ENCODE results near the gene ADGRG1.

ADGRG1 gene

DNA sequence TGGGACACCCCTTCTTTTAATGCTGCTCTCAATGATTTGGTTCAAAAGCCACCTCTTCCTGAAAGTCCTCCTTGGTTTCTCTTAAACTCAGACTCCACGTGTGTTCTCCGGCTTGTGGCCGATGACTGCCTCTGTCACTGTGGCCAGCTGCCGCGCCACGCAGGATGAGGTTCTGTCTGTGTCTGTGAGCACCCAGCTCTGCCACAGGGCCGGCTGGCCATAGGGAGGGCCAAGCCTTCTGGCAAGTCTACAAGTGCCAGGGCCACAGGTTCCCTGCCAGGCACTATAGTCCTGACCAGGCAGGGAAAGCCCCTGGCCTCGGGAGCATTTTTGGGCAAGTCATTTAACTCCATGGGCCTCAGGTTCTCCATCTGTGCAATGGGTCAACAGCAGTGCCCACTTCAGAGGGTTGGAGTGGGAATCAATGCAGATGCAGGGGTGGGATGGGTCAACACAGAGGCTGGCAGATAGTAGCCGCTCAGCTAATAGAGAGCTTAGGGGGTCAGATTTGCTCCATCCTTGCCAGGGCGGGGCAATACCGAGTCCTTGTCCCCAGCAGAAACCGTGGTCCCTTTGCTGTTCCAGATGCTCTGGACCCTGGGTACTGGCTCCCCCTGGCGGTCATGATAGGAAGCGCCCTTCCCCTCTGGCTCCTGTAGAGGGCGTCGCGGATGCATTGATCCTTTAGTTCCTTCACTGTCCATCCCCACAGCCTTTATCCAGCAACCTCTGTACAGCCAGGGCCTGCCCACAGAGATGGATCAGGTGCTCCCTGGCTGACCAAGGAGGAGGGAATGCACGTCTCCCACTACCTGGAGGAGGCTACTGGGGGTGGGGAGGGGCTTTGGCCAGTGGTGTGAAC is 20.4 kb downstream of the ADGRG1 start:
- DNase-seq (ENCODE audit: low read depth in 1 of 2, low spot score in 1 of 2) = peak; percentile 82 to 85

DNA sequence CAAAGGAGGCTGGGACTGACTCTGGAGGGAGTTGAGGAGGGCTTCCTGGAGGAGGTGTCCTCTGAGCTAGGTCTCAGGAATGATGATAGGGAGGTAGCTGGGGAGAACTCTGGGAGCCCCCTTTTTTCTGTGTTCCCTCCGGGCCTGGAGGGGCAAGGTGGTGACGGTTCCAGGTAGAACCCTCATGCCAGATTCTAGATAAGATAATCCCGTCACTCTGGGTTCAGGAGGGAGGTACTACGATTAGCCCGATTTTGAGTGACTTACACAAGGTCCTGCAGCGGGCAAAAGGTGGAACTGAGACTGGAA is 21.0 kb downstream of the ADGRG1 start:
- no peak for DNase-seq (ENCODE audit: low read depth in 1 of 2, low spot score in 1 of 2)

DNA sequence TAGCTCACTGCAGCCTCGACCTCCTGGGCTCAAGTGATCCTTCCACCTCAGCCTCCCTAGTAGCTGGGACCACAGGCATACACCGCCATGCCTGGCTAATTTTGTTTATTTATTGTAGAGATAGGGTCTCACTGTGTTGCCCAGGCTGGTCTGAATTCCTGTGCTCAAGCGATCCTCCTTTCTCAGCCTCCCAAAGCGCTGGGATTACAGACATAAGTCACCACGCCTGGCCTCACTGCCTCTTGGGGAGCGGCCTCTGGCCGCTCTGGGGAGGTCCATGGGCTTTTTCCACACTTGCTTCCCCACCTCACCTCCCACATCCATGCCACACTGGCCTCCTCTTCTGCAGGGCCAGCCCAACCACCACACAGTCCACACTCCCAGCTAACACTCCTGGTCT is 21.4 kb downstream of the ADGRG1 start:
- DNase-seq (ENCODE audit: low read depth in 1 of 2, low spot score in 1 of 2) = no peak

DNA sequence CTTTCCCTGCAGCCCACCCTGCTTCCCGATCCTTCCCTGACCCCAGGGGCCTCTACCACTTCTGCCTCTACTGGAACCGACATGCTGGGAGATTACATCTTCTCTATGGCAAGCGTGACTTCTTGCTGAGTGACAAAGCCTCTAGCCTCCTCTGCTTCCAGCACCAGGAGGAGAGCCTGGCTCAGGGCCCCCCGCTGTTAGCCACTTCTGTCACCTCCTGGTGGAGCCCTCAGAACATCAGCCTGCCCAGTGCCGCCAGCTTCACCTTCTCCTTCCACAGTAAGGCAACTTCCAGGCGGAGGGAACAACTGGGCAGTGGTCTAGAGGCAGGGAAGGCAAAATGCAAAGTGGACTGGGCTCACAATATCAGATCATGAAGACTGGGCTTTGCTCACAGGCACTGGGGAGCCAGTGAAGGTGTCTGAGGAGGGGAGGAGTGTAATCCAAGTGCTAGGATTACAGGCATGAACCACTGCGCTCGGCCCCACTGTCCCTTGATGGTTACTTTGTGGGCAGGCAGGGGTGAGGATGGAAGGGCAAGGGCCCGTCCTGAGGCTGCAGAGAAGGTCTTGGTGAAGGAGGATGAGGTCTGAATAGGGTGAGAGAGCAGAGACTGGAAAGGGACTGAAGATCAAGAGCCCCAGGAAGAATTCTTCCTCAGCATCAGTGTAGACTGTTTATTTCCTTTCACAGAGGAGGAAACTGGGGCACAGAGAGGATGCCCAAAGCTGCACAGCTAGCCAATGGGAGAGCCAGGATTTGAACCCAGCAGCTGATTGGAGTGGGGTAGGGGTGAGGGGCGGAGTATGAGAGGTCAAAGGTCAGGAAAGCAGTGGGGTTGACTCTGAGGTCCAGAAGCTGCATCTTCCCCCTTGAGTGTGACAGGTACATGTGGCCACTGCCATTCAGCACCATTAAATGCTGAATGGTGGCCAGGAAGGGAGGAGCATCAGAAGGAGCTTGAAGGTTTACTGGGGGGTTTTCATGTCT is 23.2 kb downstream of the ADGRG1 start:
- DNase-seq (ENCODE audit: low read depth in 1 of 2, low spot score in 1 of 2) = no peak

DNA sequence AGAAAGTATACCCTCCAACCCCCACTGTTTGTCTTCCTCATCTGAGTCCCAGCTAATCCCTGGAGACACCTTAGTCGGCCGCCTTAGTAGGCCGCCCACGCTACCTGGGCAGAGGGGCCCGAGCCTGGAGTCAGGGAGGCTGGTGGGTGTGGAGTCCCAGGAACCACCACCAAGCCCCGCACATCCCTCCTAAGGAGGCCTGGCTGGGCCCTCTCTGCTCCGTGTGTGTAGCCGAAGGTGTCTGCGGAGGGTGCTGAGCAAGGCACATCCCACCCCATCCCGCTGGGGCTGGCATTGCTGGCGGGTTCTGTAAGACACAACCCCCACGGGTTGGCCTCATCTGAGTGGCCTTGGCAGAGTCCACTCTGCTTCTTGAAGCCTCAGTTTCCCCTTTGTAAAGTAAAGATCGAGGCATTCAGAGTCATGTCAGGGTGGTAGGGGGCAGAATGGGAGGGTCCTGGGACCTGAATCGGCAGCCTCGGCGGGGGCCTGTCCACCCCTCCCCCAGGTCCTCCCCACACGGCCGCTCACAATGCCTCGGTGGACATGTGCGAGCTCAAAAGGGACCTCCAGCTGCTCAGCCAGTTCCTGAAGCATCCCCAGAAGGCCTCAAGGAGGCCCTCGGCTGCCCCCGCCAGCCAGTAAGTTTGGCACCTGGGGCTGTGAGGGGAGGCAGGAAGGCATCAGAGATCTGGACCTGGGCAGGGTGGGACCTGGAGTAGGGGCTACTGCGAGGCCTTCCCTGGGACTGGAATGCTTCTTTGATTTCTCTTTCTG is 24.5 kb downstream of the ADGRG1 start:
- DNase-seq (ENCODE audit: low read depth in 1 of 2, low spot score in 1 of 2) = no peak

DNA sequence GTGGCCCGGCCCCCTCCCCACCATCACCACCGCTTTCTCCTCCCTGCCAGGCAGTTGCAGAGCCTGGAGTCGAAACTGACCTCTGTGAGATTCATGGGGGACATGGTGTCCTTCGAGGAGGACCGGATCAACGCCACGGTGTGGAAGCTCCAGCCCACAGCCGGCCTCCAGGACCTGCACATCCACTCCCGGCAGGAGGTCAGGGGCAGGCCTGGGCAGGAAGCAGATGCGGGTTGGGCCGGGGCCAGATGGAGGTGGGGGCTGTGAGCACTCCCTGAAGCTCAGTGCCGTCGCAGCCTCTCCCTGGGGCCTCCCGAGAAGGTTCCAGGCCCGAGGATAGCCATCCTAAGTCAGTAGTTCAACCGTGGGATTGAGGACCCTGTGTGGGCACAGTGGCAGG is 25.5 kb downstream of the ADGRG1 start:
- DNase-seq (ENCODE audit: low read depth in 1 of 2, low spot score in 1 of 2) = no peak

DNA sequence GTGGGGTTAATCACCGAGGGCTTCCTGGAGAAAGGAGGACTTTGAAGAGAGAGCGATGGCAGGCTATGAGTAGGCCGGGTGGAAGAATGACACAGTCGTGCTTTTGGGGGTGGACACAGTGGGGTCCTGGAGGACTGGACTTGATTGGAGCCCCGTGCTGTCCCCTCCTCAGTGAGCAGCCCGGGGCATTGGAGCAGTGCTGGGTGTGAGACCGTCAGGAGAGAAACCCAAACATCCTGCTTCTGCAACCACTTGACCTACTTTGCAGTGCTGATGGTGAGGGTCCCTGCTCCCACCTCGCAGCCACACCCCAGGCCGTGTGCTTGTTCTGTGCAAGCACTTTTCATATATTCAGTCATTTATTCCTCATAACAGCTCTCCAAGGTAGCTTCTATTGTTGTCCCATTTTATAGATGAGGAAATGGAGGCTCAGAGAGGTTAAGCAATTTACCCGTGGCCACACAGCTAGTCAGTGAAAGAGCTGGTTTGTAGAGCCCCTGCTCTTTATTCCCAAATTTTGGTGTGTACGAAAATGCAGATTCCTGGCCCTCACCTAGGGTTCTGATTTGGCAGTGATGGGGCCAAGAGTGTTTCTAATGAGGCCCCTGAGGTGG is 28.0 kb downstream of the ADGRG1 start:
- no peak for DNase-seq (ENCODE audit: low read depth in 1 of 2, low spot score in 1 of 2)

DNA sequence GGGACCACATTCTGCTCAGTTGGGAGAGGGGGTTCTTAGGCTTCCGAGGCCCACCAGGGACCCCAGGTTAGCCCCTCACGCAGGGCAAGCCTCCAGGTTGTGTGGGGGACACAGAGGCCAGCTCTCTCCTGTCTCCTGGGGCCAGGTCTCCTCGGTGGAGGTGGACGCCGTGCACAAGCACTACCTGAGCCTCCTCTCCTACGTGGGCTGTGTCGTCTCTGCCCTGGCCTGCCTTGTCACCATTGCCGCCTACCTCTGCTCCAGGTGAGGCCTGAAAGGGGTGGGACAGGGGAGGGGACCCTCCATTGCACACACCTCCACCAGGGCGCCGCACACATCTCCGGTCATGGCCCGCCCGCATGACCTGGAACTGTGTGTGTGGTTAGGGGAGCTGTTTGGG is 28.8 kb downstream of the ADGRG1 start:
- no peak for DNase-seq (ENCODE audit: low read depth in 1 of 2, low spot score in 1 of 2)

DNA sequence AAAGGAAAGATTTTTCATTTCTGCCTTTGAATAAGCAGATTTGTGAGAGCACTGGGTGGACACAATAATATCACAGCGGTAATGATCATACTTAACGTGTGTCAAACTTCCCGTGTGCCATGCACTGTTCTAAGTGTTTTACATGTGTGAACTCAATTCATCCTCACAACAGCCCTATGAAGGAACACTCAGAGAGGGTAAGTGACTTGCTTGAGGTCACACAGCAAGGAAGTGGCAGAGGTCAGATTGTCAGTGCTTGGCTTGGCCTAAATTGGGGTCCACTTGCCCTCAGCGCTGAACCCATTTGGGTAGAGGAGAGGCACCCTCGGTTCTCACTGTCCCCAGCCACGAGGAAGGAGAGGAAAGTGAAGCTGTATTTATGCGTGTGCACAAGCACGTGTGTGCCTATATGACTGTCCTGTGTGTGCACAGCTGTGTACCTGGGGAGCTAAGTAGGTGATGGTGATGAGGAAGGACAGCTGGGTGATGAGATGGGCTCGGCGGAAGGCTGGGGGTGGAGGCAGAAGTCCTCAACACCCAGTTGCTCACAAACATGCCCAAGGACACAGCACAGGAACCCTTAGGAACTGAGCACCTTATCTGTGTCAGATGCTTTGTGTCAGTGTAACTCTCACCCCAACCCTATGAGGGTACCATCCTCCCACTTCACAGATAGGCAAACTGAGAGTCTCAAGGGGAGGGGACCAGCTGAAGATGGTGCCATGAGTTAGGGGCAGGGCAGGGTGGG is 29.9 kb downstream of the ADGRG1 start:
- DNase-seq (ENCODE audit: low read depth in 1 of 2, low spot score in 1 of 2) = no peak

DNA sequence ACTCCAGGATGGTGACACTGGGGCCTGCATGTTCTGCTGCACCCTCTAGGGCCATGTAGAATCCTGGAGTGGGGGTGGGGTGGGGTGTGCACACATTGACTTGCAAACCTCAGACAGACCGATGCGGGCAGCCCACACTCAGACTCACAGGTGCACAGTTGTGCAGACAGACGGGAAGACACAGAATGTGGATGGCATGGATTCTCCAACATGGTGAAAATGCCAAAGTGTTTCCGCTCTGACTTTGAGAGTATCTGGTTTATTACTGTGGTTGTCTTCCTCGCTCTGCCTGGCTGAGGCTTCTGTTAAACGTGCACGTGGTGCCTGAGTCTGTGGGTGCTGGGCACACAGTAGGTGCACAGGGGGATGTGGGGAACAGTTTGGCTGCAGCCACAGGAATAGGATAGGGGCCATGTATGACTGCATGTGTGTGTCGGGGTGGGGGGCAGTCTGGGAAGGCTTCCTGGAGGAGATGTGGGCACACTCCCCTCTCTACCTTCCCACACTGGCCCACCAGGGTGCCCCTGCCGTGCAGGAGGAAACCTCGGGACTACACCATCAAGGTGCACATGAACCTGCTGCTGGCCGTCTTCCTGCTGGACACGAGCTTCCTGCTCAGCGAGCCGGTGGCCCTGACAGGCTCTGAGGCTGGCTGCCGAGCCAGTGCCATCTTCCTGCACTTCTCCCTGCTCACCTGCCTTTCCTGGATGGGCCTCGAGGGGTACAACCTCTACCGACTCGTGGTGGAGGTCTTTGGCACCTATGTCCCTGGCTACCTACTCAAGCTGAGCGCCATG is 30.6 kb downstream of the ADGRG1 start:
- no peak for DNase-seq (ENCODE audit: low read depth in 1 of 2, low spot score in 1 of 2)

DNA sequence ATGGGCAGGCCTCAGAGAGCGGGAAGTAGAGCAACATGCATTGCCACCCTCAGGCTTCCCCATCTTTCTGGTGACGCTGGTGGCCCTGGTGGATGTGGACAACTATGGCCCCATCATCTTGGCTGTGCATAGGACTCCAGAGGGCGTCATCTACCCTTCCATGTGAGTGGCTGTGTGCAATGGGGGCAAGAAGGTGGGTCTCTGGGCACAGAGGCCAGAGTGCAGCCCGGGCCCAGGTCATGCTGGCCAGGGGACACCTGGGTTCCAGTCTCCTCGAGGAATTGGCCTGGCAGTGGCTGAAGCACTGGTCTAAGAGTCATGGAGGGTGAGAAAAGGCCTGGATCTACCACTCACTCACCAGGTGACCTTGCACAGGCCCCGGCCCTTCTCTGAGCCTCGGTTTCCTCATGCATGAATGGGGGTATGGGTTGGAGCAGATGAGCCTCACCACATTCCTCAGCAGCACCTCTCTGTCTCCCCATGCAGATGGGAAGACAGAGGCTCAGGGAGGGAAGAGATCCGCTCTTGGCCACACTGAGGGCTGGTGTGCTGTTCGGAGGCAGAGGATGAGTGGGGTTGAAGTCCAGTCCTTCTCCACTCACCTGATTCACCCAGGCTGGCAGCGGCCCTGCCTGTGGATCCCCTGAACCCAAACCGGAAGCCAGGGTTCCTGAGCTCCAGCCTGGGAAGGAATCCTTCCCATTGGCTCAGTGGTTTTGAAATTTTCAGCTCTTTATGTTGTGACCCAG is 32.5 kb downstream of the ADGRG1 start:
- DNase-seq (ENCODE audit: low read depth in 1 of 2, low spot score in 1 of 2) = no peak

DNA sequence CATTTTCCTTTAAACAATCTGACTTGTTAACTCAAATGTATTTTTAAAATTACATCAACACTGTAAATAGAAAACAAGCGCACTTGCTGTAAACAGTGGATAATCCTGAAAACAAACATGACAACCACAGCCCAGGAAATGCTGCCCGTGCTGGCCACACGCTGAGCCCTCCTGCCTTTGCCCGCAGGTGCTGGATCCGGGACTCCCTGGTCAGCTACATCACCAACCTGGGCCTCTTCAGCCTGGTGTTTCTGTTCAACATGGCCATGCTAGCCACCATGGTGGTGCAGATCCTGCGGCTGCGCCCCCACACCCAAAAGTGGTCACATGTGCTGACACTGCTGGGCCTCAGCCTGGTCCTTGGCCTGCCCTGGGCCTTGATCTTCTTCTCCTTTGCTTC is 33.1 kb downstream of the ADGRG1 start:
- DNase-seq (ENCODE audit: low read depth in 1 of 2, low spot score in 1 of 2) = no peak

DNA sequence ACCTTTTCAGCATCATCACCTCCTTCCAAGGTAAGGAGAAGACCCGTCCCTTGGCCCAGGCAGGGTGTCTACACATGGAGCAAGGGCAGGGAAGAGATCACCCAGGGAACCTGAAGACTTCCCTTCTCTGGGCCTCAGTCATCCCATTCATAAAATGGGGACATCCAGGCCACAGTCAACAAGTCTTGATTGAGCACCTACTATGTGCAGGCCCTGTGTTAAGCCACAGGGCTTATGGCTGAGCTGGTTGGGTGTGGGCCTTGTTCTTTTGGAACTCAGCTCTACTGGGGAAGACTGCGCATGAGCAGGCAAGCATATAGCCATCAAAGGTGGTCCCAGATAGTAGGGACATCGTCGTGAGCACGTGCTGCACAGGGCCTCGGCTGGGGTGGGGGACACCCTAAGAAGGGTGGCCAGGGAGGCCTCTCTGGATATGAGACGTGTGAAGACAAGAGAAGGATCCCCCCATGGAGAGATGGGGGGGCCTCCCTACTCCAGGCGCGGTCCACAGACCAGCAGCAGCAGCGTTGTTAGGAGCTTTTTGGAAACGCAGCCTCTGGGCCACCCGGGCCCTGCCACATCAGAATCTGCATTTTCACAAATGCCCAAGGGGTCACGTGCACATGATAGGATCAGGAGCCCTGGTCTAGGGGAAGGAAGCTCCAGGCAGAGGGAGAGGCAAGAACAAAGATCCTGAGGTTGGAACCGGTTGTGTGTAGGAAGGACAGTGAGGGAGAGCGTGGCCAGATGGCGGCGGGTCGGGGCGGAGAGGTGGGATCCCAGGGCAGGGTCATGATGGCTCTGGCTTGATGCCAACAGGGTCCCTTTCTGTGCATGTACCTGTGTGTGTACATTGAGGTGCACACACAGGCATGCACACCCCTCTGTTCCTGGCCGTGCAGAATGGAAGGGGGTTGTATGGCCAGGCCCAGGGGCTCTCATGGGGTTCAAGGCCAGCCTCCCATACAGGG is 33.8 kb downstream of the ADGRG1 start:
- no peak for DNase-seq (ENCODE audit: low read depth in 1 of 2, low spot score in 1 of 2)

DNA sequence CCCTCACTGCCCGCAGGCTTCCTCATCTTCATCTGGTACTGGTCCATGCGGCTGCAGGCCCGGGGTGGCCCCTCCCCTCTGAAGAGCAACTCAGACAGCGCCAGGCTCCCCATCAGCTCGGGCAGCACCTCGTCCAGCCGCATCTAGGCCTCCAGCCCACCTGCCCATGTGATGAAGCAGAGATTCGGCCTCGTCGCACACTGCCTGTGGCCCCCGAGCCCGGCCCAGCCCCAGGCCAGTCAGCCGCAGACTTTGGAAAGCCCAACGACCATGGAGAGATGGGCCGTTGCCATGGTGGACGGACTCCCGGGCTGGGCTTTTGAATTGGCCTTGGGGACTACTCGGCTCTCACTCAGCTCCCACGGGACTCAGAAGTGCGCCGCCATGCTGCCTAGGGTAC is 35.0 kb downstream of the ADGRG1 start:
- DNase-seq (ENCODE audit: low read depth in 1 of 2, low spot score in 1 of 2) = no peak

DNA sequence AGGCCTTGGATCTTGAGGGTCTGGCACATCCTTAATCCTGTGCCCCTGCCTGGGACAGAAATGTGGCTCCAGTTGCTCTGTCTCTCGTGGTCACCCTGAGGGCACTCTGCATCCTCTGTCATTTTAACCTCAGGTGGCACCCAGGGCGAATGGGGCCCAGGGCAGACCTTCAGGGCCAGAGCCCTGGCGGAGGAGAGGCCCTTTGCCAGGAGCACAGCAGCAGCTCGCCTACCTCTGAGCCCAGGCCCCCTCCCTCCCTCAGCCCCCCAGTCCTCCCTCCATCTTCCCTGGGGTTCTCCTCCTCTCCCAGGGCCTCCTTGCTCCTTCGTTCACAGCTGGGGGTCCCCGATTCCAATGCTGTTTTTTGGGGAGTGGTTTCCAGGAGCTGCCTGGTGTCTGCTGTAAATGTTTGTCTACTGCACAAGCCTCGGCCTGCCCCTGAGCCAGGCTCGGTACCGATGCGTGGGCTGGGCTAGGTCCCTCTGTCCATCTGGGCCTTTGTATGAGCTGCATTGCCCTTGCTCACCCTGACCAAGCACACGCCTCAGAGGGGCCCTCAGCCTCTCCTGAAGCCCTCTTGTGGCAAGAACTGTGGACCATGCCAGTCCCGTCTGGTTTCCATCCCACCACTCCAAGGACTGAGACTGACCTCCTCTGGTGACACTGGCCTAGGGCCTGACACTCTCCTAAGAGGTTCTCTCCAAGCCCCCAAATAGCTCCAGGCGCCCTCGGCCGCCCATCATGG is 35.7 kb downstream of the ADGRG1 start:
- DNase-seq (ENCODE audit: low read depth in 1 of 2, low spot score in 1 of 2) = no peak

DNA sequence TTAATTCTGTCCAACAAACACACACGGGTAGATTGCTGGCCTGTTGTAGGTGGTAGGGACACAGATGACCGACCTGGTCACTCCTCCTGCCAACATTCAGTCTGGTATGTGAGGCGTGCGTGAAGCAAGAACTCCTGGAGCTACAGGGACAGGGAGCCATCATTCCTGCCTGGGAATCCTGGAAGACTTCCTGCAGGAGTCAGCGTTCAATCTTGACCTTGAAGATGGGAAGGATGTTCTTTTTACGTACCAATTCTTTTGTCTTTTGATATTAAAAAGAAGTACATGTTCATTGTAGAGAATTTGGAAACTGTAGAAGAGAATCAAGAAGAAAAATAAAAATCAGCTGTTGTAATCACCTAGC is 36.2 kb downstream of the ADGRG1 start:
- no peak for DNase-seq (ENCODE audit: low read depth in 1 of 2, low spot score in 1 of 2)

DNA sequence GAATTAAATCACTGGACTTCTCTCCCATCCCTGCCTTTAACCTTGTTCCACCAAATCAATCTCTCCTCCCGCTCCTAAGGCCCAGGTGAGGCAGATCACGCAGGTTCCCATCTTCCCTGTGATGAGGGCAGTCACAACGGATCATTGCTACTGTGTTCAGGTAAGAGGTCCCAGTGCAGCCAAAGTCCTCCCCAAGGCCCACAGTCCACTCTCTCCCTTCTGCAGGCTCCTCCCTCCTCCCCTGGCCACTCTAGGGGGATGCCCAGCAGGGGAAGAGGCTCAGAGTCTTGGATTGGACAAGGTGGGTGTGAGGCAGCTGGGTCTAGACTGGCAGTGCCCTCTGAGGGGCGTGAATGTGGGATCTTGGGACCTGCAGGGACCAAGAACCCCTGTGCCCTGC is 37.1 kb downstream of the ADGRG1 start:
- no peak for DNase-seq (ENCODE audit: low read depth in 1 of 2, low spot score in 1 of 2)
